Fibroblast of lung (primary cell): ENCODE data around the gene PLSCR2. TPM values are rescaled to one million over a fixed set of nuclear protein-coding genes. Genes with fewer than 3 reads are reported as not detected.

Experiments used
- DNase-seq, 2 donors: peaks; one replicate each; pipeline versions ENCODE4 v3.0.0 to v3.0.0-alpha.2; 2010; ENCODE audit warnings: low read depth in 2 of 2
- H2AFZ ChIP-seq: 2 replicates; pipeline ENCODE4 v1.5.1; 2012; ENCODE audit warnings: low read length, control low read depth, inconsistent platforms
- H3K27ac ChIP-seq: 2 replicates; pipeline ENCODE4 v1.5.1; 2011; ENCODE audit warnings: low read length, control low read depth; ENCODE audit not compliant: insufficient read depth
- H3K27me3 ChIP-seq: 2 replicates; pipeline ENCODE4 v1.5.1; 2011; ENCODE audit warnings: mild to moderate bottlenecking, low read length; ENCODE audit not compliant: control insufficient read depth, insufficient read depth
- H3K36me3 ChIP-seq: 2 replicates; pipeline ENCODE4 v1.5.1; 2011; ENCODE audit warnings: low read length; ENCODE audit not compliant: control insufficient read depth, insufficient read depth
- H3K4me1 ChIP-seq: 2 replicates; pipeline ENCODE4 v1.5.1; 2011; ENCODE audit warnings: low read length; ENCODE audit not compliant: control insufficient read depth, insufficient read depth; ENCODE audit errors: extremely low read depth
- H3K4me2 ChIP-seq: 2 replicates; pipeline ENCODE4 v1.5.1; 2011; ENCODE audit warnings: low read length, control low read depth; ENCODE audit not compliant: insufficient read depth; ENCODE audit errors: extremely low read depth
- H3K4me3 ChIP-seq, 4 experiments: fragments of 200-600 bp in 1 of 4; sonication (generic) in 1 of 4; replicated peaks in 1 of 4; 2 replicates each; pipeline ENCODE4 v1.5.1; 2011 to 2016; ENCODE audit warnings: low read length in 4 of 4, low read depth in 3 of 4, mild to moderate bottlenecking in 3 of 4, control low read depth in 2 of 4, inconsistent platforms in 1 of 4, mixed read lengths in 1 of 4; ENCODE audit not compliant: insufficient read depth in 1 of 4; ENCODE audit errors: control extremely low read depth in 1 of 4
- H3K79me2 ChIP-seq: 2 replicates; pipeline ENCODE4 v1.5.1; 2012; ENCODE audit warnings: mild to moderate bottlenecking, low read length, inconsistent platforms; ENCODE audit not compliant: control insufficient read depth, insufficient read depth
- H3K9ac ChIP-seq: 2 replicates; pipeline ENCODE4 v1.5.1; 2011; ENCODE audit warnings: mild to moderate bottlenecking, low read length, control low read depth; ENCODE audit not compliant: insufficient read depth
- H3K9me3 ChIP-seq: 2 replicates; pipeline ENCODE4 v1.5.1; 2012; ENCODE audit warnings: low read depth, low read length; ENCODE audit not compliant: control insufficient read depth, insufficient read depth
- H4K20me1 ChIP-seq: 2 replicates; pipeline ENCODE4 v1.5.1; 2011; ENCODE audit warnings: low read length; ENCODE audit not compliant: control insufficient read depth, insufficient read depth; ENCODE audit errors: extremely low read depth
- CTCF ChIP-seq, 2 donors: IDR thresholded peaks in 1 of 2; conservative IDR thresholded peaks in 1 of 2; 1 replicate in 1 of 2; 2 replicates in 1 of 2; pipeline ENCODE4 v1.5.1; 2011 to 2012; ENCODE audit warnings: low read length in 2 of 2, control low read depth in 1 of 2, inconsistent platforms in 1 of 2, low read depth in 1 of 2, mild to moderate bottlenecking in 1 of 2
- EZH2 ChIP-seq: IDR thresholded peaks from 2 replicates; pipeline ENCODE4 v1.5.1; 2012; ENCODE audit warnings: low read length, control low read depth, mild to moderate bottlenecking; ENCODE audit errors: missing control alignments
- polyA plus RNA-seq, 2 donors: library from polyadenylated mRNA; depleted of rRNA in 1 of 2; stranded (reverse) in 1 of 2; unstranded in 1 of 2; fragments of >200 nt; gene quantifications; 2 replicates each; pipeline ENCODE4 v1.2.1, GENCODE V29; 2011 to 2012; ENCODE audit warnings: missing spikeins in 1 of 2
- total RNA-seq: library from RNA; depleted of rRNA; stranded (reverse); fragments of >200 nt; gene quantifications from 2 replicates; pipeline ENCODE4 v1.2.1, GENCODE V29; 2014

PLSCR2 gene
- total and polyA plus RNA-seq, 2 donors (not counting 1 experiment from before 2014, with no cell fraction given), result 0.17 TPM; not detected in 1

- DNase-seq, result peak in 1 of 2 donors; percentile 80
- H3K36me3 ChIP-seq, result no peaks in the 10 kb centered on the region
- TF ChIP-seq CTCF (conservative IDR thresholded peaks at IDR 0.05 in 1 of 2, IDR thresholded peaks at IDR 0.05 in 1 of 2; ENCODE audit: low read depth in 1 of 2, low read length in 2 of 2) (no peak), EZH2 (no peak)
- no peaks in the 10 kb centered on the region for H4K20me1 ChIP-seq
- no peak overlapping the region for H3K9ac ChIP-seq
- no peaks in the 10 kb centered on the region for H3K79me2 ChIP-seq
- no peak overlapping the region for H2AFZ ChIP-seq
- H3K9me3 ChIP-seq, result no peaks in the 10 kb centered on the region
- H3K27ac ChIP-seq, result no peak overlapping the region
- no peak overlapping the region for H3K4me2 ChIP-seq
- H3K27me3 ChIP-seq, result no peaks in the 10 kb centered on the region
- H3K4me1 ChIP-seq, result peaks cover 2% of the 10 kb centered on the region
- no peak overlapping the region for H3K4me3 ChIP-seq
Measured at GRCh38 chr3:146473726-146474125, 4.4 kb upstream of the PLSCR2 start.

- H4K20me1 ChIP-seq, result no peaks in the 10 kb centered on the region
- no peak overlapping the region for H2AFZ ChIP-seq
- no peak overlapping the region for H3K4me3 ChIP-seq
- H3K27ac ChIP-seq, result no peak overlapping the region
- DNase-seq, result no peak
- no peaks in the 10 kb centered on the region for H3K9me3 ChIP-seq
- H3K36me3 ChIP-seq, result no peaks in the 10 kb centered on the region
- H3K79me2 ChIP-seq, result no peaks in the 10 kb centered on the region
- no peaks in the 10 kb centered on the region for H3K27me3 ChIP-seq
- no peak overlapping the region for H3K4me2 ChIP-seq
- no peak overlapping the region for H3K9ac ChIP-seq
- H3K4me1 ChIP-seq, result peaks cover 2% of the 10 kb centered on the region
- TF ChIP-seq EZH2, result no peak
- no peak for TF ChIP-seq CTCF (conservative IDR thresholded peaks at IDR 0.05 in 1 of 2, IDR thresholded peaks at IDR 0.05 in 1 of 2; ENCODE audit: low read depth in 1 of 2, low read length in 2 of 2)
Measured at GRCh38 chr3:146472611-146473010, 3.2 kb upstream of the PLSCR2 start.

GRCh38 chr3:146471012-146471411, 1.7 kb upstream of the PLSCR2 start:
- H2AFZ ChIP-seq, result no peak overlapping the region
- H3K9me3 ChIP-seq, result no peaks in the 10 kb centered on the region
- no peak overlapping the region for H3K4me2 ChIP-seq
- no peak for DNase-seq
- no peak overlapping the region for H3K4me3 ChIP-seq
- peaks cover 10% of the 10 kb centered on the region for H3K4me1 ChIP-seq
- no peaks in the 10 kb centered on the region for H3K36me3 ChIP-seq
- H3K27me3 ChIP-seq, result no peaks in the 10 kb centered on the region
- TF ChIP-seq CTCF (conservative IDR thresholded peaks at IDR 0.05 in 1 of 2, IDR thresholded peaks at IDR 0.05 in 1 of 2; ENCODE audit: low read depth in 1 of 2, low read length in 2 of 2) (no peak), EZH2 (no peak)
- H3K27ac ChIP-seq, result no peak overlapping the region
- H4K20me1 ChIP-seq, result no peaks in the 10 kb centered on the region
- H3K9ac ChIP-seq, result no peak overlapping the region
- no peaks in the 10 kb centered on the region for H3K79me2 ChIP-seq
